ENCODE data around the gene ST7L. TPM values are rescaled to one million over a fixed set of nuclear protein-coding genes. Genes with fewer than 3 reads are reported as not detected.

The ST7L gene
- total and polyA plus RNA-seq, 9 of the 15 experiments (the other 6 are each of a cell fraction or from before 2014, with no cell fraction given) = 9.0 to 32.5 (median 26.6) TPM

GRCh38 chr1:112634367-112634766 lies 15.4 kb upstream of the ST7L start:
- TF ChIP-seq ZNF316 (IDR thresholded peaks at IDR 0.05) (no peak), NR2C2 (CRISPR knock-in tag; IDR thresholded peaks at IDR 0.05) (no peak), NR2C2 (tag; IDR thresholded peaks at IDR 0.05) (no peak), FOXJ3 (CRISPR knock-in tag; IDR thresholded peaks at IDR 0.05) (no peak), ZNF347 (CRISPR knock-in tag; IDR thresholded peaks at IDR 0.05; ENCODE audit: low read depth) (no peak), BRCA1 (IDR thresholded peaks at IDR 0.05) (no peak), BRCA1 (CRISPR knock-in tag; IDR thresholded peaks at IDR 0.05) (no peak), RAD51 (IDR thresholded peaks at IDR 0.05; ENCODE audit: borderline replicate concordance, low read depth) (no peak), NFIX (CRISPR knock-in tag; IDR thresholded peaks at IDR 0.05; ENCODE audit: low read depth) (no peak), ZFX (CRISPR knock-in tag; IDR thresholded peaks at IDR 0.05) (no peak), HMGXB4 (CRISPR knock-in tag; IDR thresholded peaks at IDR 0.05) (no peak), ZNF589 (CRISPR knock-in tag; IDR thresholded peaks at IDR 0.05; ENCODE audit: low read depth) (no peak)
- no peaks in the 10 kb centered on the region for H3K9me3 ChIP-seq (replicated peaks; ENCODE audit: control insufficient read depth, insufficient read depth, low read depth, low read length)
- H3K9ac ChIP-seq (ENCODE audit: insufficient read depth in 1 of 2, low read depth in 2 of 2, low read length in 2 of 2) = no peak overlapping the region
- H3K36me3 ChIP-seq (ENCODE audit: control insufficient read depth, insufficient read depth, low read length) = peaks cover 41% of the 10 kb centered on the region
- in situ Hi-C loops (cut with MboI) = no loop called here
- H3K4me2 ChIP-seq (ENCODE audit: insufficient read depth, low read length) = no peak overlapping the region
- peaks cover 41% of the 10 kb centered on the region for H4K20me1 ChIP-seq (replicated peaks; ENCODE audit: control insufficient read depth, insufficient read depth, low read length)
- H3K79me2 ChIP-seq (ENCODE audit: control insufficient read depth, insufficient read depth, low read length) = peaks cover 99% of the 10 kb centered on the region
- POLR2A ChIA-PET = interaction anchor here (0.6 to 1.4 kb wide), 4 partner anchors 9 to 133 kb away, joined by 3 to 4 read pairs (median 3); no protein-coding TSS in a partner anchor
- FAIRE-seq = no peak
- H2AFZ ChIP-seq (ENCODE audit: low read depth, low read length) = no peak overlapping the region
- H3K4me1 ChIP-seq (replicated peaks in 1 of 2; ENCODE audit: control insufficient read depth in 2 of 2, insufficient read depth in 2 of 2, low read length in 2 of 2) = peaks cover 21 to 34% of the 10 kb centered on the region in 2 experiments
- DNase-seq (ENCODE audit: extremely low read depth in 1 of 4, low spot score in 3 of 4) = no peak
- intact Hi-C loops (cut with micrococcal nuclease) = no loop called here
- no peak overlapping the region for H3K4me3 ChIP-seq
- CTCF ChIA-PET (ENCODE audit: low intra/inter-chr PET ratio) = no interaction called here
- H3K27me3 ChIP-seq (ENCODE audit: control insufficient read depth in 2 of 2, insufficient read depth in 2 of 2, low read length in 2 of 2) = no peaks in the 10 kb centered on the region
- H3K27ac ChIP-seq (ENCODE audit: extremely low read depth, low read depth, low read length) = no peak overlapping the region; the same call in 2 of the 3 replicates
- no peaks in the 10 kb centered on the region for H3K9me1 ChIP-seq (ENCODE audit: control insufficient read depth, insufficient read depth, low read length)
- BruUV-seq (replicated peaks) = no TSS peak
- no peak for ATAC-seq

Data from K562 (cell line).